Uterus (tissue), 4 donors: ENCODE results near the gene ORM1. TPM values are rescaled to one million over a fixed set of nuclear protein-coding genes. Genes with fewer than 3 reads are reported as not detected.

Experiments
- DNase-seq, 2 donors: peaks; one replicate each; pipeline ENCODE4 v3.0.0-alpha.2; 2019 to 2020
- H3K27ac ChIP-seq, 2 donors: fragments of 200-600 bp; sonication (generic); 1 replicate in 1 of 2; 2 replicates in 1 of 2; pipeline ENCODE4 v1.5.1; 2016 to 2018
- H3K27me3 ChIP-seq, 2 donors: fragments of 200-600 bp; sonication (generic); one replicate each; pipeline ENCODE4 v1.5.1; 2018 to 2019; ENCODE audit warnings: control low read depth in 1 of 2
- H3K36me3 ChIP-seq, 2 donors: fragments of 200-600 bp; sonication (generic); one replicate each; pipeline ENCODE4 v1.5.1; 2019; ENCODE audit warnings: control low read depth in 1 of 2
- H3K4me1 ChIP-seq, 2 donors: fragments of 200-600 bp; sonication (generic); one replicate each; pipeline ENCODE4 v1.5.1; 2018 to 2019; ENCODE audit warnings: control low read depth in 1 of 2
- H3K4me3 ChIP-seq, 2 donors: fragments of 200-600 bp; sonication (generic); 1 replicate in 1 of 2; 2 replicates in 1 of 2; pipeline ENCODE4 v1.5.1; 2018 to 2019; ENCODE audit warnings: mild to moderate bottlenecking in 1 of 2
- H3K9me3 ChIP-seq, 2 donors: fragments of 200-600 bp; sonication (generic); one replicate each; pipeline ENCODE4 v1.5.1; 2019; ENCODE audit warnings: control low read depth in 1 of 2
- CTCF ChIP-seq, 4 experiments: fragments of 200-600 bp in 2 of 4; fragments of 450-650 bp in 2 of 4; sonication (generic) in 2 of 4; IDR thresholded peaks; one replicate each; pipeline ENCODE4 v1.5.1; 2016 to 2019; ENCODE audit warnings: antibody characterized with exemption in 4 of 4, mild to moderate bottlenecking in 2 of 4, moderate library complexity in 1 of 4
- POLR2A ChIP-seq, 2 donors: fragments of 450-650 bp; IDR thresholded peaks; one replicate each; pipeline ENCODE4 v1.6.1; 2016; ENCODE audit warnings: antibody characterized with exemption in 2 of 2, mild to moderate bottlenecking in 1 of 2, moderate library complexity in 1 of 2
- intact Hi-C: fragments of 100-400 bp; cut with DNase I; formaldehyde crosslinking; loops from one replicate; pipeline ENCODE4 v1.15.1; 2023; ENCODE audit warnings: low total_unique reads
- total RNA-seq, 4 donors: library from RNA; depleted of rRNA in 3 of 4; stranded (reverse); fragments of >200 nt in 3 of 4; gene quantifications; one replicate each; pipeline versions ENCODE4 v1.1.0 to v1.2.4, GENCODE V29; 2014 to 2023
- donor health status: DM: yes; HTN: yes; CAD: no.

The ORM1 gene
- total RNA-seq, 4 donors from 2014 or later = 1.9 to 2.4 TPM; not detected in 2

GRCh38 chr9:114287763-114288192 lies 35.1 kb upstream of the ORM1 start:
- Histone ChIP-seq H3K4me1 (no peaks in the 10 kb centered on the region), H3K27me3 (no peaks in the 10 kb centered on the region), H3K27ac (no peak overlapping the region), H3K4me3 (no peak overlapping the region), H3K9me3 (no peaks in the 10 kb centered on the region), H3K36me3 (no peaks in the 10 kb centered on the region)
- no peak for TF ChIP-seq POLR2A (IDR thresholded peaks at IDR 0.05)
- TF ChIP-seq CTCF (IDR thresholded peaks at IDR 0.05) = no peak
- intact Hi-C loops = no loop called here
- DNase-seq = peak; percentile 8 to 14

- no peaks in the 10 kb centered on the region for H3K9me3 ChIP-seq
- H3K4me3 ChIP-seq = no peak overlapping the region
- no peaks in the 10 kb centered on the region for H3K27me3 ChIP-seq
- TF ChIP-seq POLR2A (IDR thresholded peaks at IDR 0.05) = no peak
- no peak for TF ChIP-seq CTCF (IDR thresholded peaks at IDR 0.05)
- no peaks in the 10 kb centered on the region for H3K4me1 ChIP-seq
- DNase-seq = peak; percentile 11 to 15
- H3K27ac ChIP-seq = no peak overlapping the region
- no peaks in the 10 kb centered on the region for H3K36me3 ChIP-seq
- intact Hi-C loops = no loop called here
Observed at GRCh38 chr9:114288193-114289091, 34.5 kb upstream of the ORM1 start.

GRCh38 chr9:114289106-114289505 lies 33.8 kb upstream of the ORM1 start:
- Histone ChIP-seq H3K4me3 (no peak overlapping the region), H3K27me3 (no peaks in the 10 kb centered on the region), H3K4me1 (no peaks in the 10 kb centered on the region), H3K9me3 (no peaks in the 10 kb centered on the region), H3K27ac (no peak overlapping the region), H3K36me3 (no peaks in the 10 kb centered on the region)
- intact Hi-C loops = no loop called here
- TF ChIP-seq CTCF (IDR thresholded peaks at IDR 0.05) (no peak), POLR2A (IDR thresholded peaks at IDR 0.05) (no peak)
- peak in 1 of 2 donors; percentile 10 for DNase-seq

GRCh38 chr9:114289571-114290481 lies 33.1 kb upstream of the ORM1 start:
- Histone ChIP-seq H3K9me3 (no peaks in the 10 kb centered on the region), H3K4me3 (no peak overlapping the region), H3K27me3 (no peaks in the 10 kb centered on the region), H3K36me3 (no peaks in the 10 kb centered on the region), H3K27ac (no peak overlapping the region), H3K4me1 (no peaks in the 10 kb centered on the region)
- TF ChIP-seq CTCF (IDR thresholded peaks at IDR 0.05) = no peak
- TF ChIP-seq POLR2A (IDR thresholded peaks at IDR 0.05) = no peak
- peak; percentile 14 to 16 for DNase-seq
- intact Hi-C loops = loop anchor here (2.0 kb wide), 1 partner anchor 135 kb away; the partner anchor contains the start of gene COL27A1
